HFF-Myc (cell line): ENCODE results near the gene SP5.

Experiments
- DNase-seq: peaks from one replicate; pipeline ENCODE4 v3.0.0-alpha.2; 2011; ENCODE audit warnings: low read depth; ENCODE audit errors: extremely low read depth
- H3K4me3 ChIP-seq: replicated peaks from 2 replicates; pipeline ENCODE4 v1.5.1; 2011; ENCODE audit warnings: low read depth, mild to moderate bottlenecking, control low read depth, low read length
- TF ChIP-seq, protein P1 (sequence below): IDR thresholded peaks from 2 replicates; pipeline ENCODE4 v1.5.1; 2012; ENCODE audit warnings: mild to moderate bottlenecking, low read depth, low read length, control low read depth; ENCODE audit errors: missing control alignments

The SP5 gene

DNA sequence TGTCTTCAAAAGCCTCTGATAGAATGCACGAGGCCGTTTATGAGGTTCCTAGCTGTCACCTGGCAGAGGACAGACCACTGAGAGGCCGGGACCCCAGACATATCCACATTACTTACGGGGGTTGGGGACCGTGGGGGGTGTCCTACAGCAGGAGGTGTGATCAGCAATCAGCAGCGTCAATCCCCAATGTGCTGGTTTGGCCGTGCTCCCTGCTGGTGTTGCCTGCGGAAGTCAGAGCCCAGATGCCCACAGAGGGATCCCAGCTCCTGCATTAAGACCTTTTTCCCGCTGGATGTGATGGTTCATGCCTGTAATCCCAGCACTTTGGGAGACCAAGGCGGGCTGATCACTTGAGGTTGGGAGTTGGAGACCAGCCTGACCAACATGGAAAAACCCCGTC is 20.8 kb upstream of the SP5 start:
- TF ChIP-seq, protein P1, sequence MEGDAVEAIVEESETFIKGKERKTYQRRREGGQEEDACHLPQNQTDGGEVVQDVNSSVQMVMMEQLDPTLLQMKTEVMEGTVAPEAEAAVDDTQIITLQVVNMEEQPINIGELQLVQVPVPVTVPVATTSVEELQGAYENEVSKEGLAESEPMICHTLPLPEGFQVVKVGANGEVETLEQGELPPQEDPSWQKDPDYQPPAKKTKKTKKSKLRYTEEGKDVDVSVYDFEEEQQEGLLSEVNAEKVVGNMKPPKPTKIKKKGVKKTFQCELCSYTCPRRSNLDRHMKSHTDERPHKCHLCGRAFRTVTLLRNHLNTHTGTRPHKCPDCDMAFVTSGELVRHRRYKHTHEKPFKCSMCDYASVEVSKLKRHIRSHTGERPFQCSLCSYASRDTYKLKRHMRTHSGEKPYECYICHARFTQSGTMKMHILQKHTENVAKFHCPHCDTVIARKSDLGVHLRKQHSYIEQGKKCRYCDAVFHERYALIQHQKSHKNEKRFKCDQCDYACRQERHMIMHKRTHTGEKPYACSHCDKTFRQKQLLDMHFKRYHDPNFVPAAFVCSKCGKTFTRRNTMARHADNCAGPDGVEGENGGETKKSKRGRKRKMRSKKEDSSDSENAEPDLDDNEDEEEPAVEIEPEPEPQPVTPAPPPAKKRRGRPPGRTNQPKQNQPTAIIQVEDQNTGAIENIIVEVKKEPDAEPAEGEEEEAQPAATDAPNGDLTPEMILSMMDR: no peak
- no peak overlapping the region for H3K4me3 ChIP-seq
- DNase-seq: no peak

DNA sequence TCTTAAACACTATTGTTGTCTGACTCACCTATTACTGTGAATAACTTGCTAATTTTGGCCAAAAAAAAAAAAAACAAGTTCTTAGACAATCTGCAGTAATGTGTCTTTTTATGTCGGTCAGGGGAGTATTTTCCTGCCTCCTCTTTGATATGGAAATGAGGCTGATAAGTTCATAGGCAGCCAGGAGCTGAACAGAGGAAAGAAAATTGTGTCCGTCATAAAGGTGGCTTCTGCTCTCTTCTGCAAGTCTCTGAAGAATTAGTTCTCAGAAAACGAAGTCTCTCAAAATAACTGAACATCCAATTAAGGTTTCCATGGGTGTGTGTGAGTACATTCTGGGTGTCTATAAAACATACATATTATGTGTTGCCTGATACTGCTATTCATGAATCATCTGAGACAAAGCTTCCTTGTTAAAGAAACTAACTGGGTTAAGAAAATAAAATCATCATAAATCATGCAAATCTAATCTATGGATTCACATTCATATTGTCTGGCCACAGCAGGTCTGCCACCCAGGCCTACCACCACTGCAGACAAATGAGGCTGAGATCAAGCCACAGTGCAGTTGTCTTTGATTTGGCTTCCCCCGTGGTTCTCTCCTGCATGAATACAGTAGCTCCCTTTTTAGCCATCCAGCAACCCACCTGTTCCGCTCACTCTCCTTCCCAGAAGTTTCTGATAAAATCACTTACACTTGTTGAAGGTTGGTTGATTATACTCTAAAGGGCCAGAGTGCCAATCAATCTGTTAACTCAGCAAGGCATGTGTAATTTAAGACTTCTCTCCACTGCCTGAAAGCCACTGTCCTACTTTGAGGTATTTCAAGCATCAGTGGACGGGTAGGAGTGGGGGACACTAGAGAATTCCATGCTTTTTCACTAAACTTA is 19.4 kb upstream of the SP5 start:
- no peak for DNase-seq
- no peak overlapping the region for H3K4me3 ChIP-seq
- TF ChIP-seq, protein P1: no peak

DNA sequence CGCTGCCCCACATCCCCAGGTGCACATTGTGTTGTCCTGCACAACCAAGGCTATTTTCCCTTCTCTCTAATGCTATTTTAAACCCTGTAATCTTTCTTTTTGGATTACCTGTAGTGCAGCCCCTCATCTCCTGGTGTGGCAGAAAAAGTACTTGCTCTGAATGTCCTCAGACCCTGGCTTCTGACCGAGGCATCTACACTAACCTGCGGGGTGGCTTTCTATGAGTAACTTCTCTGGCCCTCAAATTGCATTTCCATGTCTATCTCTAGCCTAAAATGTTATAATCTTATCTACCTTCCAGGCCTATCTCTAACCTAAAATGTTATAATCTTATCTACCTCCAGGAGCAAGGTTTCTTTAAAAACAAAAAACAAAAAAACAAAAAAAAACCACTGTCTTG is 18.2 kb upstream of the SP5 start:
- TF ChIP-seq, protein P1: no peak
- DNase-seq: no peak
- no peak overlapping the region for H3K4me3 ChIP-seq

DNA sequence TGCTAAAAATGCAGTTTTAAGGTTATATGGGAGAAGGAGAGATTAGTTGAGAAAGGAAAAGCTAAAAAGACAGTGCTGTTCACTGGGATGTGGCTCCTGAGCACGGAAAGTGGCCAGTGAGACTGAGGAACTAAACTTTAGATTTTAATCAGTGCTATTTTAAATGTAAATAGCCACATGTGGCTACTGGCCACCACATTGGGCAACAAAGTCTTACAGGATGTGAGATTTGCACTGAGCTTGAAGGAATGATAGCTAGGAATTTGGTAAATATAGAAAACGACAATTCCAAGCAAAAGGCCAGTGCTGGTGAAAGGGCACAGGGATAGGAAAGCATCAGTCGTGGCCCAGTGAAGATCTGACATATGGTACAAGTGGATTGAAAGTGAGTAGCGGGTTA is 14.1 kb upstream of the SP5 start:
- TF ChIP-seq, protein P1: no peak
- DNase-seq: no peak
- no peak overlapping the region for H3K4me3 ChIP-seq

DNA sequence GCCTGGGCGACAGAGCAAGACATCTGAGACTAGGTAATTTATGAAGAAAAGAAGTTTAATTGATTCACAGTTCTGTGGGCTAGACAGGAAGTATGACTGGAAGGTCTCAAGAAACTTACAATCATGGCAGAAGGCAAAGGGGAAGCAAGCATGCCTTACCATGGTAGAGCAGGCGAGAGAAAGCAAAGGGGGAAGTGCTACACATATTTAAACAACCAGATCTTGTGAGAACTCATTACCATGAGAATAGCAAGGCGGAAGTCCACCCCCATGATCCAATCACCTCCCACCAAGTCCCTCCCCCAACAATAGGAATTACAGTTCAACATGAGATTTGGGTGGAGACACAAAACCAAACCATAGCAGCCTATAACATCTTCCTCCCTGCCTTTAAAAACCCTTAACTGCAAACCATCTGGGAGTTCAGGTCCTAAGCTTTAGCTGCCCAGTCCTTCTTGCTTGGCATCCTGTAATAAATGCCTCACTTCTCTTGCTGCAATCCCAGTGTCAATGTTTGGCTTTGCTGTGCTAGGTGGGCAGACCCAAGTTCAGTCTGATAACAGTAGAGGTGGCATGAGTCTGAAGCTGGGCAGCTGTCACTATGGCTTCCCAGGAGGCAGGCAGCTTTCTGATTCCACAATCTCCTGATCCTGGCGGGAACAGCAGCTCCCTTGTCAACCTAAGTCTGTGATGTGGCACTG is 11.2 kb upstream of the SP5 start:
- TF ChIP-seq, protein P1: no peak
- H3K4me3 ChIP-seq: no peak overlapping the region

DNA sequence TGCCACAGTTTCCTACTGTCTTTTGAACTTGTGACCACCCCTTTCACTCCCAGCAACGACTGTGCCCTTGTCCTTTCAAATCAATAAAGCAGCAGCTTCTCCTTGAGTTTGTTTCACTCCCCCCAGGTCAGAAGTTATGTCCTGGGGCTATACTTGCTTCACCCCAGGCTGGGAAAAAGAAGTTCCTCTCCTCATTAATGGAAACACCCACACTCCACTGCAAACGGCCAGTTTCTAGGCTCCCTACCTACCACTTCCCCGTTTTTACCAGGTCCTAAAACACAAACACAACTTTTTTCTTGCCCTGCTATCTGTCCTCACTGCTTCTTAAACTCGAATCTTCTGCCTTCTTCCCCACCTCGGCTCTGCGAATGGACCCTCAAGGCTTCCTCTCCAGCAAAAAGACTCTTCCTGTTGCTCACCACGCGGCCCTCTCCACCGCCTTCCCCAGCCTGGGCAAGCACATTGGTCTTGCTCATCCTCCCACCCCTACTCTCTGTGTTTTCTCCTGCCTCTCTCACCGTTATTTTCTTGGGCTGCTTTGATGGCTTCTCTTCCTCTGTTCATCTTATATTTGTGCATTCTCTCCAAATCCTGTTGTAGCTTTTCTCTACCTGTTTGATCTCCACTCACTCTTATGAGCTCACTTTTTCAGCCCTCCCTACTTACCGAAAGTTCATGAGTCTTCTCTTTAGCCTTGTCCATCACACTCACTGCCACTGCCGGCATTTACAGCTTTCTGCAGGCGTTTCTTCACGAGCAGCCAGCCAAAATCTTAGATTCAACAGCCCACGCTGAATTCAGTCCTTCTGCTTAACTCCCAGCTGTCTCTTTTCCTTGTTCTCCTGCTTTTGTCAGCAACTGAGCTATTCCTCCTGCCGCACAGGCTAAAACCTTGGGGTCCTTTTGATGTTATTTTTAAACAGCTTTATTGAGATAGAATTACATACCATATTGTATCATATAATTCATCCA is 7.0 kb upstream of the SP5 start:
- no peak for DNase-seq
- TF ChIP-seq, protein P1: no peak
- H3K4me3 ChIP-seq: no peak overlapping the region

More for the DNA sequence above, 11.2 kb upstream of the SP5 start:
- no peak for DNase-seq
